ENCODE data around the gene WDR55. TPM values are rescaled to one million over a fixed set of nuclear protein-coding genes. Genes with fewer than 3 reads are reported as not detected.
"Not testable (repeated sequence)": the region's sequence is repeated elsewhere in the genome, so short reads cannot be mapped to it uniquely, and the experiment has no call there.

The WDR55 gene
- polyA plus RNA-seq, 6 donors from 2014 or later, result 5.7 to 15.1 (median 10.3) TPM

DNA sequence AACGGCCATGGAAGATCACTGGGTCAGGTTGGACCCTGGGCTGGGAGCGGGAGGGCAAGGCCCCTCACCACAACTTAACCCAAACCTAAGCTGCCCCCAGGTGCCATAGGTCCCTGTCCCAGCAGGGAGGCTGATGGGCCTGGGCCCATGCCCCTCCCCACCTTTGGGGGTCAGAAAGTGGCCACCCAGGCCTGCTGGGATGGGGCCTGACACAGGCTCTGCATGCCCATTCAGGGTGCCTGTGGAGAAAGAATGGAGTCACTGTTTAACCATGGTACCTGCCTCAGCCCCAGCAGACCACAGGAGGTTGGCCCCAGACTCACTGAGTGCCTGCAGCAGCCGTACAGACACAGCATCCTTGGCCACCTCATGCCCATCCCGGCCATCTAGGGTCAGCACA lies 6.3 kb downstream of the WDR55 start:
- DNase-seq, H3K27ac Mint-ChIP-seq: not testable (repeated sequence)

GRCh38 chr5:140671472-140672125 lies 6.9 kb downstream of the WDR55 start:
- Mint-ChIP-seq H3K4me1 (peaks cover 15 to 25% (median 16%) of the 10 kb centered on the region in 3 donors), H3K9me3 (no peaks in the 10 kb centered on the region), H3K27ac (no peak overlapping the region), H3K36me3 (peaks cover 10 to 24% of the 10 kb centered on the region in 2 donors), H3K27me3 (no peaks in the 10 kb centered on the region), H3K4me3 (no peak overlapping the region)
- DNase-seq (no peak), ATAC-seq (ENCODE audit: low read depth in 2 of 2) (no peak)

More for the DNA sequence above, 6.3 kb downstream of the WDR55 start:
- not testable (repeated sequence) for H3K27me3 Mint-ChIP-seq; H3K9me3 Mint-ChIP-seq; ATAC-seq (ENCODE audit: low read depth in 2 of 2); H3K4me3 Mint-ChIP-seq
- Mint-ChIP-seq H3K36me3 (peaks cover 10 to 24% of the 10 kb centered on the region in 2 donors), H3K4me1 (peaks cover 19 to 31% (median 22%) of the 10 kb centered on the region in 3 donors)

- no peak for ATAC-seq (ENCODE audit: low read depth in 2 of 2)
- DNase-seq, result no peak
- H3K27me3 Mint-ChIP-seq, result no peaks in the 10 kb centered on the region
- H3K36me3 Mint-ChIP-seq, result peaks cover 10 to 30% of the 10 kb centered on the region in 2 donors
- H3K9me3 Mint-ChIP-seq, result no peaks in the 10 kb centered on the region
- no peak overlapping the region for H3K27ac Mint-ChIP-seq
- peaks cover 7 to 15% (median 9%) of the 10 kb centered on the region in 3 donors for H3K4me1 Mint-ChIP-seq
- H3K4me3 Mint-ChIP-seq, result no peak overlapping the region
These were observed 7.9 kb downstream of the WDR55 start for GRCh38 chr5:140672455-140673186.

GRCh38 chr5:140673187-140673976 lies 8.7 kb downstream of the WDR55 start, which contains the start of gene DND1:
Gene DND1 (minus strand): TSS chr5:140673576. CDS start chr5:140673542, 34 bp downstream.
- Mint-ChIP-seq H3K27ac (peak within 1 kb of the TSS in 3 of 6 donors; percentile 38 to 76 (median 52)), H3K36me3 (peaks cover 14 to 23% of the 10 kb centered on the region in 2 donors), H3K27me3 (no peaks in the 10 kb centered on the region), H3K4me1 (peaks cover 0 to 7% (median 1%) of the 10 kb centered on the region in 3 donors), H3K4me3 (no peak within 1 kb of the TSS), H3K9me3 (no peaks in the 10 kb centered on the region)
- DNase-seq, result no peak
- ATAC-seq (ENCODE audit: low read depth in 2 of 2), result no peak

DNA sequence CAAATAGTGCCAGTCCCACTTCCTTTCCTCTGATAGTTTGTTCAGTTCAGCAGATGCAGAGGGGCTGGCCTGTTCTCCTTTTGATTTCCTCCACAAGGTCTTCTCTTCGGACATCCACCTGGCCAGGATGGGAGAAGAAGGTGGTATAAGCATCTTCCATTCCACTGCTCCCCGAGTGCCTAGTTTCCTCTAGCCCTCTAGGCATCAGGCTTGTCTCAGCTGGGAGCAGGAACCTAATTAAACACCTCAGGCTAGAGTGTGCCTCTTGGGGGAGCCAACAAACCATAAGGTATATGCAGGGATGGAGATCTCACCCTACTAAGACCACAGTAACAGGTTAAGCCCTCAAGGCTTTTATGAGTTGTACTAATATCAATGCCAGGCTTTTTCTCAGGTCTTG lies 9.5 kb downstream of the WDR55 start:
- Mint-ChIP-seq H3K36me3 (peaks cover 14 to 17% of the 10 kb centered on the region in 2 donors), H3K4me3 (no peak overlapping the region), H3K4me1 (peaks cover 0 to 7% (median 0%) of the 10 kb centered on the region in 3 donors), H3K9me3 (no peaks in the 10 kb centered on the region), H3K27ac (peak overlapping the region in 2 of 6 donors; percentile 38 to 76), H3K27me3 (no peaks in the 10 kb centered on the region)
- DNase-seq (no peak), ATAC-seq (ENCODE audit: low read depth in 2 of 2) (no peak)

DNA sequence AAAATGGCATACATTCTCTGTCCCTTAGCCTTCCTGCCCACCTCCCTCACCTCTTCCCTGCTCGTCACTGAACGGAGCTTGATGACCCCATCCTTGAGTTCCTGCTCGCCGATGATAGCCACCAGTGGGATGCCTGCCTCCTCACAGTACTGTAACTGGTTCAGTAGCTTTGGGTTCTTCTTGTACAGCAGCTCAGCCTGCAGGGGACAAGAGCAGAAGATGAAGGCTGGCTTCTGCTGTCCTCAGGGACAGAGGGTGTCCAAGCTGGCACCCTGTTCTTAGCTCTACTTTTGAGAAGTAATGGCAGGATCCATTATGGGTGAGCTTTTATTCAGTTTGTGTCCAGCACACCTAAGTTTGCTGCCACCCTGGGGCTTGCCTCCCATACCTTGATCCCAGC lies 9.9 kb downstream of the WDR55 start:
- no peaks in the 10 kb centered on the region for H3K9me3 Mint-ChIP-seq
- no peak for DNase-seq
- peaks cover 14% of the 10 kb centered on the region in 2 donors for H3K36me3 Mint-ChIP-seq
- peaks cover 0 to 4% (median 0%) of the 10 kb centered on the region in 3 donors for H3K4me1 Mint-ChIP-seq
- no peak overlapping the region for H3K27ac Mint-ChIP-seq
- no peak overlapping the region for H3K4me3 Mint-ChIP-seq
- no peaks in the 10 kb centered on the region for H3K27me3 Mint-ChIP-seq
- no peak for ATAC-seq (ENCODE audit: low read depth in 2 of 2)

GRCh38 chr5:140677947-140678346 lies 13.2 kb downstream of the WDR55 start:
- no peaks in the 10 kb centered on the region for H3K27me3 Mint-ChIP-seq
- peaks cover 12 to 24% of the 10 kb centered on the region in 2 donors for H3K36me3 Mint-ChIP-seq
- no peak overlapping the region for H3K4me3 Mint-ChIP-seq
- no peaks in the 10 kb centered on the region for H3K9me3 Mint-ChIP-seq
- no peak for ATAC-seq (ENCODE audit: low read depth in 2 of 2)
- peaks cover 0 to 4% (median 0%) of the 10 kb centered on the region in 3 donors for H3K4me1 Mint-ChIP-seq
- DNase-seq, result no peak
- H3K27ac Mint-ChIP-seq, result no peak overlapping the region

- no peaks in the 10 kb centered on the region for H3K27me3 Mint-ChIP-seq
- H3K27ac Mint-ChIP-seq, result peak overlapping the region in 1 of 6 donors; percentile 49
- no peak for ATAC-seq (ENCODE audit: low read depth in 2 of 2)
- H3K36me3 Mint-ChIP-seq, result peaks cover 11 to 24% of the 10 kb centered on the region in 2 donors
- H3K4me3 Mint-ChIP-seq, result no peak overlapping the region
- peaks cover 0 to 4% (median 0%) of the 10 kb centered on the region in 3 donors for H3K4me1 Mint-ChIP-seq
- no peak for DNase-seq
- no peaks in the 10 kb centered on the region for H3K9me3 Mint-ChIP-seq
These were observed 14.3 kb downstream of the WDR55 start for GRCh38 chr5:140678993-140679392.

DNA sequence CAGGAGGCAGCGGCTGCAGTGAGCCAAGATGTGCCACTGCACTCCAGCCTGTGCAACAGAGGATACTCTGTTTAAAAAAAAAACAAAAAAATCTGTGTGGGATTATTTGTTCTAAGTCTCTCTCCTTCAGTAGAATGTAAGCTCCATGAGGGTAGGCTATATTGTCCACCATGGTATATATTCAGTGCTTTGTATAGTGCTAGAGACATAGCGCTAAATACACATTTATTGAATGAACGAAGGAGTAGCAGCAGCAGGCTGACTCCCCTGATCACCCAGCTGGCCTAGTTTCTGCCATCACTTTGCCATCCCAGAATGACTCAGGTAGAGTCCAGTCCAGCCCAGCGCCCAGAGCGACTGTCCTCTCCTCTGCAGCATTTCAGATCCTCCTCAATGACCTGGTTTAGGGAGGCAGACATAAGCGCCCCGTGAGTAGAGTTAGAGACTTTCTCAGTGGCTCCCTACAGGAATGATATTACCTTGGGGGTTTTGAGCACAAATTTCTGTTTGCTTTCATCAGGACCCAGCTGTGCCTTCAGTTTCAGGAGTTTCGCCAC lies 25.8 kb downstream of the WDR55 start:
- H3K9me3 Mint-ChIP-seq, result no peaks in the 10 kb centered on the region
- DNase-seq (no peak), ATAC-seq (ENCODE audit: low read depth in 2 of 2) (no peak)
- peaks cover 2% of the 10 kb centered on the region in 2 donors for H3K36me3 Mint-ChIP-seq
- peak overlapping the region; percentile 97 to 99 (median 99) for H3K27ac Mint-ChIP-seq
- peak overlapping the region; percentile 98 to 100 (median 99) for H3K4me3 Mint-ChIP-seq
- peaks cover 21 to 48% (median 24%) of the 10 kb centered on the region in 3 donors for H3K4me1 Mint-ChIP-seq
- H3K27me3 Mint-ChIP-seq, result no peaks in the 10 kb centered on the region

DNA sequence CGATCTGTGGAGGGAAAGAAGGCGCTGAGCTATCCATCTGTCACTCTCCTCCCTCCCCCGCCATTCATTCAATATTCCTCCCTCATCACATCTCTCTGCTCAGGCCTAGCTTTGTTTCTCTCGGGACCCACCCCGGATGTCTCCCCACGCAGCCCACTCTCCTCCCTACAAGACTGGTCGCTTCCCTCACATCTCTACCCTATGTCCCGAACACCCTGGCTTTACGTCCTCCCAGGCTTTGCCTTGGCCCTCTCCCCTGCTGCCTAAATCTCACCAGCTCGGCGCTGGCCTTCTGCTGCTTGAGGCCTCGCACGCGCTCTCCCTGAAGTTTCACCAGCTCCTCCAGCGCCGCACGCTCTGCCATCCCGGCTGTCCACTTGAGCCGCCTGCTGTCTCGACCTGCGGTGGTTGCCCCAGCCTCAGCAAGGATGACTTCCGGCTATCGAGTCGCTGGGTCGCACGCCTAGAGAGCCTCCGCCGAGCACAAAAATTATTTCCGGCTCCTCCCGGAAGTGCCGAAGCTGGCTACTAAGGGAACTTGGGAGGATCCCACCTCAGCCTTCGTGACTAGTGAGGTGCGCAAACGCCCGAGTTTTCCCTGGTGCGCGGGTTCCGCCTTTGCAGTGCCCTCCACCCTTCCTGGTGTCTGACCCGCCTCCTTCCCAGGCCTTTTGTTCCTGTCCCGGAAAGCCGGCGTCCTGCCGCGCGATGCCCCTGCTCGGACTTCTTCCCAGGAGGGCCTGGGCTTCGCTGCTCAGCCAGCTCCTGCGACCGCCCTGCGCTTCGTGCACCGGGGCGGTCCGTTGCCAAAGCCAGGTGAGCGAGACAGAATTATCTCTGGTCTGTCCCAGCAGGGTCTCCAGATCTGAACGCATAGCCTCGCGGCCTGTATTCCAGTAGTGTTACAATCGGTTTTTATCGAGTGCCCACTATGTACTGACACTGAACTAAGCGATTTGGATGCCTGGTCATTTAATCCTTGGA lies 26.5 kb downstream of the WDR55 start, which contains the start of the genes HARS1 and HARS2:
Gene HARS1, minus strand, starts transcription at position 430 of the 984 bp plus-strand sequence. Its CDS starts 66 bp downstream, at position 364.
Gene HARS2, plus strand, starts transcription at position 515 of the 984 bp plus-strand sequence. Its CDS starts 194 bp downstream, at position 709.
- Mint-ChIP-seq H3K9me3 (no peaks in the 10 kb centered on the region), H3K27me3 (no peaks in the 10 kb centered on the region), H3K36me3 (peaks cover 10% of the 10 kb centered on the region in 2 donors), H3K4me1 (peaks cover 23 to 49% (median 24%) of the 10 kb centered on the region in 3 donors), H3K4me3 (peak within 1 kb of the TSS; percentile 98 to 100 (median 99)), H3K27ac (peak within 1 kb of the TSS; percentile 97 to 99 (median 99))
- DNase-seq, result peak; percentile 78
- peak; percentile 98 to 99 for ATAC-seq (ENCODE audit: low read depth in 2 of 2)

- no peaks in the 10 kb centered on the region for H3K27me3 Mint-ChIP-seq
- H3K9me3 Mint-ChIP-seq, result no peaks in the 10 kb centered on the region
- no peak for DNase-seq
- H3K36me3 Mint-ChIP-seq, result peaks cover 29 to 37% of the 10 kb centered on the region in 2 donors
- no peak for ATAC-seq (ENCODE audit: low read depth in 2 of 2)
- H3K4me1 Mint-ChIP-seq, result peaks cover 24 to 46% (median 26%) of the 10 kb centered on the region in 3 donors
- peak overlapping the region in 2 of 8 donors; percentile 40 to 98 for H3K4me3 Mint-ChIP-seq
- no peak overlapping the region for H3K27ac Mint-ChIP-seq
These were observed 29.6 kb downstream of the WDR55 start for GRCh38 chr5:140694276-140694675.

Measured in naive B cell (primary cell).